ENCODE measurements around the gene TTC38.

TTC38 gene

GRCh38 chr22:46241396-46242007, 26.3 kb upstream of the TTC38 start:
- no peaks in the 10 kb centered on the region for H3K9me3 ChIP-seq (ENCODE audit: control insufficient read depth, low read length)
- no peak overlapping the region for H3K4me2 ChIP-seq (ENCODE audit: low read length)
- H3K36me3 ChIP-seq (ENCODE audit: control insufficient read depth, insufficient read depth, low read length): no peaks in the 10 kb centered on the region
- H3K27me3 ChIP-seq (ENCODE audit: control insufficient read depth, insufficient read depth, low read length): no peaks in the 10 kb centered on the region
- no peak for TF ChIP-seq CTCF (IDR thresholded peaks at IDR 0.05)
- no peak overlapping the region for H3K4me3 ChIP-seq (ENCODE audit: low read depth, low read length)
- no peak overlapping the region for H2AFZ ChIP-seq
- H3K27ac ChIP-seq: no peak overlapping the region
- H3K9ac ChIP-seq: no peak overlapping the region
- no peaks in the 10 kb centered on the region for H3K4me1 ChIP-seq
- no peaks in the 10 kb centered on the region for H3K79me2 ChIP-seq

- H3K27me3 ChIP-seq (ENCODE audit: control insufficient read depth, insufficient read depth, low read length): no peaks in the 10 kb centered on the region
- no peaks in the 10 kb centered on the region for H3K4me1 ChIP-seq
- H3K79me2 ChIP-seq: no peaks in the 10 kb centered on the region
- no peak overlapping the region for H3K4me3 ChIP-seq (ENCODE audit: low read depth, low read length)
- H2AFZ ChIP-seq: no peak overlapping the region
- no peaks in the 10 kb centered on the region for H3K9me3 ChIP-seq (ENCODE audit: control insufficient read depth, low read length)
- no peaks in the 10 kb centered on the region for H3K36me3 ChIP-seq (ENCODE audit: control insufficient read depth, insufficient read depth, low read length)
- H3K9ac ChIP-seq: no peak overlapping the region
- TF ChIP-seq CTCF (IDR thresholded peaks at IDR 0.05): no peak
- no peak overlapping the region for H3K4me2 ChIP-seq (ENCODE audit: low read length)
- no peak overlapping the region for H3K27ac ChIP-seq
Measured at GRCh38 chr22:46242076-46242475, 25.7 kb upstream of the TTC38 start.

GRCh38 chr22:46244771-46245170, 23.0 kb upstream of the TTC38 start:
- no peak overlapping the region for H2AFZ ChIP-seq
- H3K36me3 ChIP-seq (ENCODE audit: control insufficient read depth, insufficient read depth, low read length): no peaks in the 10 kb centered on the region
- H3K4me2 ChIP-seq (ENCODE audit: low read length): no peak overlapping the region
- no peaks in the 10 kb centered on the region for H3K4me1 ChIP-seq
- H3K4me3 ChIP-seq (ENCODE audit: low read depth, low read length): no peak overlapping the region
- no peak overlapping the region for H3K9ac ChIP-seq
- no peaks in the 10 kb centered on the region for H3K27me3 ChIP-seq (ENCODE audit: control insufficient read depth, insufficient read depth, low read length)
- no peak overlapping the region for H3K27ac ChIP-seq
- H3K9me3 ChIP-seq (ENCODE audit: control insufficient read depth, low read length): no peaks in the 10 kb centered on the region
- no peak for TF ChIP-seq CTCF (IDR thresholded peaks at IDR 0.05)
- no peaks in the 10 kb centered on the region for H3K79me2 ChIP-seq

GRCh38 chr22:46245511-46245910, 22.3 kb upstream of the TTC38 start:
- no peak for TF ChIP-seq CTCF (IDR thresholded peaks at IDR 0.05)
- Histone ChIP-seq H3K4me2 (ENCODE audit: low read length) (no peak overlapping the region), H3K4me1 (no peaks in the 10 kb centered on the region), H3K9me3 (ENCODE audit: control insufficient read depth, low read length) (no peaks in the 10 kb centered on the region), H2AFZ (no peak overlapping the region), H3K4me3 (ENCODE audit: low read depth, low read length) (no peak overlapping the region), H3K79me2 (no peaks in the 10 kb centered on the region), H3K36me3 (ENCODE audit: control insufficient read depth, insufficient read depth, low read length) (no peaks in the 10 kb centered on the region), H3K27ac (no peak overlapping the region), H3K9ac (no peak overlapping the region), H3K27me3 (ENCODE audit: control insufficient read depth, insufficient read depth, low read length) (no peaks in the 10 kb centered on the region)

- Histone ChIP-seq H3K9me3 (ENCODE audit: control insufficient read depth, low read length) (no peaks in the 10 kb centered on the region), H3K4me1 (no peaks in the 10 kb centered on the region), H3K4me3 (ENCODE audit: low read depth, low read length) (no peak overlapping the region), H3K4me2 (ENCODE audit: low read length) (no peak overlapping the region), H3K27me3 (ENCODE audit: control insufficient read depth, insufficient read depth, low read length) (no peaks in the 10 kb centered on the region), H3K36me3 (ENCODE audit: control insufficient read depth, insufficient read depth, low read length) (no peaks in the 10 kb centered on the region), H2AFZ (no peak overlapping the region), H3K79me2 (no peaks in the 10 kb centered on the region), H3K27ac (no peak overlapping the region), H3K9ac (no peak overlapping the region)
- no peak for TF ChIP-seq CTCF (IDR thresholded peaks at IDR 0.05)
Measured at GRCh38 chr22:46246178-46246577, 21.6 kb upstream of the TTC38 start.

Data from parathyroid adenoma (tissue), 2 donors.